ENCODE results near the gene ABLIM3.

The ABLIM3 gene

DNA sequence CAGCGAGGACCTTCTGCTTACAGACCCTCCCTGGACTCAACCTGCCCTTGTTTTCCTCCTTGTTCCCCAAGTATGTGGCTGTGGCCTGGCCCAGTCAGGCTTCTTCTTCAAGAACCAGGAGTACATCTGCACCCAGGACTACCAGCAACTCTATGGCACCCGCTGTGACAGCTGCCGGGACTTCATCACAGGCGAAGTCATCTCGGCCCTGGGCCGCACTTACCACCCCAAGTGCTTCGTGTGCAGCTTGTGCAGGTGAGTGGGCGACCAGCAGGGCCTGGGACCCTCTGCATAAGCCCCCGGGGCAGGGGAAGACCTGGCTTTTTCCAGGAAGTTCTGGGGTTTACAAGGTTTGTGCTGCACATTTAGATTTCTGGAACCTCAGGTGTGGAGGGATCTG is 56.9 kb downstream of the ABLIM3 start:
- no peak for TF ChIP-seq FOXP2 (optimal IDR thresholded peaks at IDR 0.05; ENCODE audit: borderline replicate concordance, extremely low read depth, extremely low read length, insufficient read depth)
- no peak for TF ChIP-seq POLR2AphosphoS5 (IDR thresholded peaks at IDR 0.05; ENCODE audit: low read depth, low read length)
- no peak for TF ChIP-seq TAF1 (IDR thresholded peaks at IDR 0.05; ENCODE audit: borderline replicate concordance, insufficient read depth, low read length)
- TF ChIP-seq REST (IDR thresholded peaks at IDR 0.05; ENCODE audit: insufficient read depth in 1 of 2, low read depth in 2 of 2, low read length in 2 of 2) = no peak
- TF ChIP-seq SIN3A (IDR thresholded peaks at IDR 0.05; ENCODE audit: borderline replicate concordance, insufficient read depth, low read length) = no peak

GRCh38 chr5:149200355-149200754 is 59.1 kb downstream of the ABLIM3 start:
- TF ChIP-seq TAF1 (IDR thresholded peaks at IDR 0.05; ENCODE audit: borderline replicate concordance, insufficient read depth, low read length) = no peak
- TF ChIP-seq SIN3A (IDR thresholded peaks at IDR 0.05; ENCODE audit: borderline replicate concordance, insufficient read depth, low read length) = no peak
- no peak for TF ChIP-seq POLR2AphosphoS5 (IDR thresholded peaks at IDR 0.05; ENCODE audit: low read depth, low read length)
- TF ChIP-seq REST (IDR thresholded peaks at IDR 0.05; ENCODE audit: insufficient read depth in 1 of 2, low read depth in 2 of 2, low read length in 2 of 2) = no peak
- no peak for TF ChIP-seq FOXP2 (optimal IDR thresholded peaks at IDR 0.05; ENCODE audit: borderline replicate concordance, extremely low read depth, extremely low read length, insufficient read depth)

GRCh38 chr5:149201121-149201637 is 59.9 kb downstream of the ABLIM3 start:
- TF ChIP-seq TAF1 (IDR thresholded peaks at IDR 0.05; ENCODE audit: borderline replicate concordance, insufficient read depth, low read length) = no peak
- TF ChIP-seq FOXP2 (optimal IDR thresholded peaks at IDR 0.05; ENCODE audit: borderline replicate concordance, extremely low read depth, extremely low read length, insufficient read depth) = no peak
- no peak for TF ChIP-seq REST (IDR thresholded peaks at IDR 0.05; ENCODE audit: insufficient read depth in 1 of 2, low read depth in 2 of 2, low read length in 2 of 2)
- no peak for TF ChIP-seq POLR2AphosphoS5 (IDR thresholded peaks at IDR 0.05; ENCODE audit: low read depth, low read length)
- TF ChIP-seq SIN3A (IDR thresholded peaks at IDR 0.05; ENCODE audit: borderline replicate concordance, insufficient read depth, low read length) = no peak

DNA sequence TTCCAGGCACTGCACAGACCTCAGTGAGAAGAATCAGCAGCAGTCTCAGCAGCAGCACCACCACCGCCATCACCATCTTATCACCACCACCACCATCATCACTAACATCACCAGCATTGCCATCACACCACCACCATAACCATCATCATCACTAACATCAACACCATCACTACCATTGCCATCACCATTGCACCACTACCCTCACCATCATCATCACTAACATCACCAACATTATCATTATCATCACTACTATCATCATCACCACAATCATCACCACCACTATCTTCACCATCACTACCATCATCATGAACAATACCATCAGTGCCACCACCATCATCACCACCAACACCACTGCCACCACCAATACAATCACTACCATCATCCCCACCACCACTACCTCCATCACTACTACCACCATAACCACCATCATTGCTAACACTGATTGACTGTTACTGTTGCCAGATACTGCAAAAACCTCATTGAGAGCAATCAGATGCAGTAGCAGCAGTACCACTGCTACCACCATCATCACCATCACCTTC is 61.7 kb downstream of the ABLIM3 start:
- no peak for TF ChIP-seq REST (IDR thresholded peaks at IDR 0.05; ENCODE audit: insufficient read depth in 1 of 2, low read depth in 2 of 2, low read length in 2 of 2)
- TF ChIP-seq FOXP2 (optimal IDR thresholded peaks at IDR 0.05; ENCODE audit: borderline replicate concordance, extremely low read depth, extremely low read length, insufficient read depth) = no peak
- TF ChIP-seq SIN3A (IDR thresholded peaks at IDR 0.05; ENCODE audit: borderline replicate concordance, insufficient read depth, low read length) = no peak
- TF ChIP-seq POLR2AphosphoS5 (IDR thresholded peaks at IDR 0.05; ENCODE audit: low read depth, low read length) = no peak
- TF ChIP-seq TAF1 (IDR thresholded peaks at IDR 0.05; ENCODE audit: borderline replicate concordance, insufficient read depth, low read length) = no peak
